ENCODE data around the gene ZFAND3.
"Not testable (repeated sequence)": the region's sequence is repeated elsewhere in the genome, so short reads cannot be mapped to it uniquely, and the experiment has no call there.

Gene ZFAND3

GRCh38 chr6:37878150-37878710, 58.7 kb downstream of the ZFAND3 start:
- Histone ChIP-seq H3K18ac (ENCODE audit: low read length) (no peak overlapping the region), H3K79me2 (ENCODE audit: control insufficient read depth, insufficient read depth, low read length) (peaks cover 43% of the 10 kb centered on the region), H3K9ac (ENCODE audit: low read length) (no peak overlapping the region), H2BK5ac (ENCODE audit: low read length) (no peak overlapping the region), H3K27me3 (ENCODE audit: insufficient read depth, low read length, poor library complexity) (no peaks in the 10 kb centered on the region), H3K23ac (ENCODE audit: low read length) (peak overlapping the region; percentile 52), H2BK120ac (ENCODE audit: low read depth, low read length) (no peak overlapping the region), H3K4me3 (ENCODE audit: low read length) (no peak overlapping the region), H4K8ac (ENCODE audit: low read depth, low read length) (no peak overlapping the region), H3K36me3 (ENCODE audit: control insufficient read depth, insufficient read depth, low read length) (no peaks in the 10 kb centered on the region), H3K27ac (ENCODE audit: low read depth, low read length) (no peak overlapping the region), H3K4me2 (ENCODE audit: low read length) (no peak overlapping the region), H4K5ac (ENCODE audit: low read length) (no peak overlapping the region), H3K79me1 (ENCODE audit: low read length) (peaks cover 34% of the 10 kb centered on the region), H3K4me1 (ENCODE audit: control insufficient read depth, low read depth, low read length) (peaks cover 11% of the 10 kb centered on the region), H2AK5ac (ENCODE audit: low read length) (no peak overlapping the region), H2BK15ac (replicated peaks; ENCODE audit: low read depth) (no peak overlapping the region), H3K4ac (ENCODE audit: low read depth, low read length) (no peak overlapping the region), H3K56ac (ENCODE audit: low read length) (no peak overlapping the region)
- no CpG with 5 or more reads among the region's 7 CpGs for WGBS (ENCODE audit: extremely low coverage, insufficient coverage, low lambda C conversion rate)
- no peak for DNase-seq

- H3K4me2 ChIP-seq (ENCODE audit: low read length); H3K18ac ChIP-seq (ENCODE audit: low read length); H2BK120ac ChIP-seq (ENCODE audit: low read depth, low read length); H2BK15ac ChIP-seq (replicated peaks; ENCODE audit: low read depth); H3K9ac ChIP-seq (ENCODE audit: low read length); H2BK5ac ChIP-seq (ENCODE audit: low read length); H3K36me3 ChIP-seq (ENCODE audit: control insufficient read depth, insufficient read depth, low read length); H2AK5ac ChIP-seq (ENCODE audit: low read length); H3K23ac ChIP-seq (ENCODE audit: low read length); H4K5ac ChIP-seq (ENCODE audit: low read length); H3K27ac ChIP-seq (ENCODE audit: low read depth, low read length); H3K27me3 ChIP-seq (ENCODE audit: insufficient read depth, low read length, poor library complexity); H3K4ac ChIP-seq (ENCODE audit: low read depth, low read length); H3K56ac ChIP-seq (ENCODE audit: low read length); DNase-seq; H4K8ac ChIP-seq (ENCODE audit: low read depth, low read length); H3K4me3 ChIP-seq (ENCODE audit: low read length): not testable (repeated sequence)
- Histone ChIP-seq H3K79me1 (ENCODE audit: low read length) (peaks cover 32% of the 10 kb centered on the region), H3K79me2 (ENCODE audit: control insufficient read depth, insufficient read depth, low read length) (peaks cover 34% of the 10 kb centered on the region), H3K4me1 (ENCODE audit: control insufficient read depth, low read depth, low read length) (peaks cover 11% of the 10 kb centered on the region)
- WGBS (ENCODE audit: extremely low coverage, insufficient coverage, low lambda C conversion rate): 100% methylated on average over 1 of the region's 5 CpGs
These were observed 61.1 kb downstream of the ZFAND3 start for GRCh38 chr6:37880602-37881001.

GRCh38 chr6:37882292-37882691, 62.8 kb downstream of the ZFAND3 start:
- no peaks in the 10 kb centered on the region for H3K36me3 ChIP-seq (ENCODE audit: control insufficient read depth, insufficient read depth, low read length)
- H3K4me2 ChIP-seq (ENCODE audit: low read length): no peak overlapping the region
- no peak overlapping the region for H2BK120ac ChIP-seq (ENCODE audit: low read depth, low read length)
- H3K27ac ChIP-seq (ENCODE audit: low read depth, low read length): no peak overlapping the region
- no peak overlapping the region for H3K23ac ChIP-seq (ENCODE audit: low read length)
- no peak overlapping the region for H3K18ac ChIP-seq (ENCODE audit: low read length)
- no peak overlapping the region for H3K56ac ChIP-seq (ENCODE audit: low read length)
- no peak overlapping the region for H4K8ac ChIP-seq (ENCODE audit: low read depth, low read length)
- no peak for DNase-seq
- peaks cover 11% of the 10 kb centered on the region for H3K4me1 ChIP-seq (ENCODE audit: control insufficient read depth, low read depth, low read length)
- no peak overlapping the region for H2AK5ac ChIP-seq (ENCODE audit: low read length)
- no peaks in the 10 kb centered on the region for H3K27me3 ChIP-seq (ENCODE audit: insufficient read depth, low read length, poor library complexity)
- H2BK5ac ChIP-seq (ENCODE audit: low read length): no peak overlapping the region
- H3K79me1 ChIP-seq (ENCODE audit: low read length): peaks cover 33% of the 10 kb centered on the region
- no peak overlapping the region for H3K9ac ChIP-seq (ENCODE audit: low read length)
- H2BK15ac ChIP-seq (replicated peaks; ENCODE audit: low read depth): no peak overlapping the region
- no CpG with 5 or more reads among the region's 2 CpGs for WGBS (ENCODE audit: extremely low coverage, insufficient coverage, low lambda C conversion rate)
- H3K4ac ChIP-seq (ENCODE audit: low read depth, low read length): no peak overlapping the region
- H4K5ac ChIP-seq (ENCODE audit: low read length): no peak overlapping the region
- no peak overlapping the region for H3K4me3 ChIP-seq (ENCODE audit: low read length)
- H3K79me2 ChIP-seq (ENCODE audit: control insufficient read depth, insufficient read depth, low read length): peaks cover 31% of the 10 kb centered on the region

GRCh38 chr6:37882724-37883413, 63.3 kb downstream of the ZFAND3 start:
- H3K79me1 ChIP-seq (ENCODE audit: low read length): peaks cover 28% of the 10 kb centered on the region
- no peak overlapping the region for H3K18ac ChIP-seq (ENCODE audit: low read length)
- no peak overlapping the region for H3K4me3 ChIP-seq (ENCODE audit: low read length)
- no peak overlapping the region for H2BK15ac ChIP-seq (replicated peaks; ENCODE audit: low read depth)
- no peak overlapping the region for H3K4me2 ChIP-seq (ENCODE audit: low read length)
- H3K23ac ChIP-seq (ENCODE audit: low read length): no peak overlapping the region
- peaks cover 26% of the 10 kb centered on the region for H3K79me2 ChIP-seq (ENCODE audit: control insufficient read depth, insufficient read depth, low read length)
- H3K4me1 ChIP-seq (ENCODE audit: control insufficient read depth, low read depth, low read length): peaks cover 8% of the 10 kb centered on the region
- no peak overlapping the region for H3K56ac ChIP-seq (ENCODE audit: low read length)
- no peak overlapping the region for H4K5ac ChIP-seq (ENCODE audit: low read length)
- WGBS (ENCODE audit: extremely low coverage, insufficient coverage, low lambda C conversion rate): no CpG with 5 or more reads among the region's 2 CpGs
- no peak overlapping the region for H3K27ac ChIP-seq (ENCODE audit: low read depth, low read length)
- no peak overlapping the region for H3K9ac ChIP-seq (ENCODE audit: low read length)
- no peak overlapping the region for H2AK5ac ChIP-seq (ENCODE audit: low read length)
- no peaks in the 10 kb centered on the region for H3K36me3 ChIP-seq (ENCODE audit: control insufficient read depth, insufficient read depth, low read length)
- no peak for DNase-seq
- H3K4ac ChIP-seq (ENCODE audit: low read depth, low read length): no peak overlapping the region
- H3K27me3 ChIP-seq (ENCODE audit: insufficient read depth, low read length, poor library complexity): no peaks in the 10 kb centered on the region
- H2BK120ac ChIP-seq (ENCODE audit: low read depth, low read length): no peak overlapping the region
- H2BK5ac ChIP-seq (ENCODE audit: low read length): no peak overlapping the region
- no peak overlapping the region for H4K8ac ChIP-seq (ENCODE audit: low read depth, low read length)

GRCh38 chr6:37884548-37884947, 65.0 kb downstream of the ZFAND3 start:
- H3K79me2 ChIP-seq (ENCODE audit: control insufficient read depth, insufficient read depth, low read length): peaks cover 14% of the 10 kb centered on the region
- H3K27me3 ChIP-seq (ENCODE audit: insufficient read depth, low read length, poor library complexity): no peaks in the 10 kb centered on the region
- H3K4me2 ChIP-seq (ENCODE audit: low read length): no peak overlapping the region
- peak overlapping the region; percentile 6 for H3K23ac ChIP-seq (ENCODE audit: low read length)
- no CpG with 5 or more reads among the region's 1 CpG for WGBS (ENCODE audit: extremely low coverage, insufficient coverage, low lambda C conversion rate)
- no peak overlapping the region for H3K18ac ChIP-seq (ENCODE audit: low read length)
- no peak for DNase-seq
- no peak overlapping the region for H2BK5ac ChIP-seq (ENCODE audit: low read length)
- H2AK5ac ChIP-seq (ENCODE audit: low read length): no peak overlapping the region
- H3K56ac ChIP-seq (ENCODE audit: low read length): no peak overlapping the region
- no peak overlapping the region for H3K27ac ChIP-seq (ENCODE audit: low read depth, low read length)
- H4K5ac ChIP-seq (ENCODE audit: low read length): no peak overlapping the region
- no peak overlapping the region for H4K8ac ChIP-seq (ENCODE audit: low read depth, low read length)
- H2BK15ac ChIP-seq (replicated peaks; ENCODE audit: low read depth): no peak overlapping the region
- no peaks in the 10 kb centered on the region for H3K36me3 ChIP-seq (ENCODE audit: control insufficient read depth, insufficient read depth, low read length)
- H3K4ac ChIP-seq (ENCODE audit: low read depth, low read length): no peak overlapping the region
- peaks cover 18% of the 10 kb centered on the region for H3K79me1 ChIP-seq (ENCODE audit: low read length)
- no peak overlapping the region for H2BK120ac ChIP-seq (ENCODE audit: low read depth, low read length)
- H3K4me3 ChIP-seq (ENCODE audit: low read length): no peak overlapping the region
- H3K9ac ChIP-seq (ENCODE audit: low read length): no peak overlapping the region
- peaks cover 5% of the 10 kb centered on the region for H3K4me1 ChIP-seq (ENCODE audit: control insufficient read depth, low read depth, low read length)

GRCh38 chr6:37889051-37889450, 69.5 kb downstream of the ZFAND3 start:
- no peaks in the 10 kb centered on the region for H3K4me1 ChIP-seq (ENCODE audit: control insufficient read depth, low read depth, low read length)
- no peak overlapping the region for H2BK120ac ChIP-seq (ENCODE audit: low read depth, low read length)
- H2BK15ac ChIP-seq (replicated peaks; ENCODE audit: low read depth): no peak overlapping the region
- no peaks in the 10 kb centered on the region for H3K36me3 ChIP-seq (ENCODE audit: control insufficient read depth, insufficient read depth, low read length)
- H3K4me2 ChIP-seq (ENCODE audit: low read length): no peak overlapping the region
- DNase-seq: no peak
- no peak overlapping the region for H3K27ac ChIP-seq (ENCODE audit: low read depth, low read length)
- no peak overlapping the region for H3K56ac ChIP-seq (ENCODE audit: low read length)
- no peak overlapping the region for H3K18ac ChIP-seq (ENCODE audit: low read length)
- H4K8ac ChIP-seq (ENCODE audit: low read depth, low read length): no peak overlapping the region
- no CpG with 5 or more reads among the region's 4 CpGs for WGBS (ENCODE audit: extremely low coverage, insufficient coverage, low lambda C conversion rate)
- H3K79me2 ChIP-seq (ENCODE audit: control insufficient read depth, insufficient read depth, low read length): peaks cover 1% of the 10 kb centered on the region
- no peak overlapping the region for H4K5ac ChIP-seq (ENCODE audit: low read length)
- no peak overlapping the region for H2BK5ac ChIP-seq (ENCODE audit: low read length)
- no peak overlapping the region for H3K9ac ChIP-seq (ENCODE audit: low read length)
- H3K79me1 ChIP-seq (ENCODE audit: low read length): peaks cover 5% of the 10 kb centered on the region
- no peak overlapping the region for H3K4ac ChIP-seq (ENCODE audit: low read depth, low read length)
- no peaks in the 10 kb centered on the region for H3K27me3 ChIP-seq (ENCODE audit: insufficient read depth, low read length, poor library complexity)
- no peak overlapping the region for H2AK5ac ChIP-seq (ENCODE audit: low read length)
- no peak overlapping the region for H3K23ac ChIP-seq (ENCODE audit: low read length)
- no peak overlapping the region for H3K4me3 ChIP-seq (ENCODE audit: low read length)

All from mesendoderm (in vitro differentiated cells).